Mucosa of stomach (tissue), 1 donor: ENCODE measurements around the gene SIPA1L3.

Experiments used
- H3K27me3 ChIP-seq: one replicate; pipeline ENCODE4 v1.7.0; 2013; ENCODE audit warnings: mild to moderate bottlenecking, low read length; ENCODE audit not compliant: control insufficient read depth, insufficient read depth
- H3K36me3 ChIP-seq: one replicate; pipeline ENCODE4 v1.7.0; 2013; ENCODE audit warnings: low read length; ENCODE audit not compliant: control insufficient read depth, insufficient read depth
- H3K4me1 ChIP-seq: one replicate; pipeline ENCODE4 v1.7.0; 2013; ENCODE audit warnings: mild to moderate bottlenecking, low read length; ENCODE audit not compliant: control insufficient read depth, insufficient read depth
- H3K4me3 ChIP-seq: one replicate; pipeline ENCODE4 v1.7.0; 2013; ENCODE audit warnings: low read length
- H3K9ac ChIP-seq: one replicate; pipeline ENCODE4 v1.7.0; 2013; ENCODE audit warnings: mild to moderate bottlenecking, low read length, moderate library complexity
- H3K9me3 ChIP-seq: one replicate; pipeline ENCODE4 v1.7.0; 2013; ENCODE audit warnings: mild to moderate bottlenecking, low read length, moderate library complexity; ENCODE audit not compliant: control insufficient read depth
- donor health status: Pancreatic carcinoma.

Gene SIPA1L3

DNA sequence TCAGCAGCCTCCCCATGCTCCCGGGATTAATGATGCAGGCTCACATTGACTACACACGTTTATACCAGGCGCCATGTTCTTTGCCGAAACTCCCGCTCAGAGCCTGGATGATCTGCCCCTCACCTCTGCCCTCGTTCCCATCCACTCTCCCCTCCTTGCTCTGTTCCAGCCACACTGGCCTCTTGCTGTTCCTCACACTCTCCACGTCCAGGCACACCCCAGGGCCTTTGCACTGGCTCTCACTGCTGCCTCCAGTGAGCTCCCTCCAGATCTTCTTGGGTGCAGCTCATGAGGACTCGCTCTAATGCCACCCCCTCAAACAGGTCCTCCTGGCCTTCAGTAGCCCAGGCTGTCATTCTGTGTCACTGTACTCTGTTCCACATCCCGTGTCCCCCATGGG, 277.8 kb downstream of the SIPA1L3 start:
- H3K4me1 ChIP-seq, result no peaks in the 10 kb centered on the region
- no peaks in the 10 kb centered on the region for H3K27me3 ChIP-seq
- H3K4me3 ChIP-seq, result no peak overlapping the region
- H3K36me3 ChIP-seq, result peaks cover 8% of the 10 kb centered on the region
- H3K9me3 ChIP-seq, result no peaks in the 10 kb centered on the region
- H3K9ac ChIP-seq, result no peak overlapping the region

DNA sequence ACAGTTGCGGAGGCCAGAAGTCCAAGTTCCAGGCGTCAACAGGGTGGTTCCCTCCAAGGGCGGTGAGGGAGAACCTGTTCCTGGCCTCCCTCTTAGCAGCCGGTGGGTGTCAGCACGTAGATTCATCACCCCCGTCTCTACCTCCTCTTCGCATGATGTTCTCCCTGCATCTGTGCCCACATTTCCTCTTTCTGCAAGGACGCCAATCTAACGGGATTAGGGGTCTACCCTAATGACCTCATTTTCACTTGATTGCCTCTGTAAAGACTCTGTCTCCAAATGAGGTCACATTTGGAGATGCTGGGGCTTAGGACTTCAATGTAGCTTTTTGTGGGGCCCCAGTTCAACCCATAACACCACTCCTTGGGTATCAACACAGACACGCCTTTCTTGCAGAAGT, 278.6 kb downstream of the SIPA1L3 start:
- peaks cover 8% of the 10 kb centered on the region for H3K36me3 ChIP-seq

DNA sequence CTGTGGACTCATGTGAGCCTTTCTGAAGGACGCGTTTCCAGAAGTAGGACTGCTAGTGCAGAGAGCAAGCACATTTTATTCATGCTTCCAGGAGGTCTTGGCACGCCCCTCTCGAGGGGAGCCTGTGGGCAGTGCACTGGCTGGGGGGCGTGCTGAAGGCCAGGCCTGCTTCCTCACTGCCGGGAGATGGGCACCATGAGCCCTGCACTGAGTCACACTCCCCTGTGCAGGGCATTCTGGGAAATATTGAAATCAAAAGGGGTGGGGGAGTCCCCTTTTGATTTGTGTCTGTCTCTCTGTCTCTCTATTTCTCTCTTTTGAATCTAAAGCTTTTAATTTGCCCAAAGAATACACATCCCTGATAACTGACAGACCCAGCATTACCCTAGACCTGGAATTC, 283.1 kb downstream of the SIPA1L3 start:
- H3K27me3 ChIP-seq, result no peaks in the 10 kb centered on the region
- H3K4me3 ChIP-seq, result no peak overlapping the region
- H3K9me3 ChIP-seq, result no peaks in the 10 kb centered on the region
- peaks cover 10% of the 10 kb centered on the region for H3K4me1 ChIP-seq
- H3K9ac ChIP-seq, result no peak overlapping the region
- peaks cover 9% of the 10 kb centered on the region for H3K36me3 ChIP-seq

More for the DNA sequence above, 278.6 kb downstream of the SIPA1L3 start:
- Histone ChIP-seq H3K9ac (no peak overlapping the region), H3K27me3 (no peaks in the 10 kb centered on the region), H3K4me1 (no peaks in the 10 kb centered on the region), H3K9me3 (no peaks in the 10 kb centered on the region), H3K4me3 (no peak overlapping the region)

DNA sequence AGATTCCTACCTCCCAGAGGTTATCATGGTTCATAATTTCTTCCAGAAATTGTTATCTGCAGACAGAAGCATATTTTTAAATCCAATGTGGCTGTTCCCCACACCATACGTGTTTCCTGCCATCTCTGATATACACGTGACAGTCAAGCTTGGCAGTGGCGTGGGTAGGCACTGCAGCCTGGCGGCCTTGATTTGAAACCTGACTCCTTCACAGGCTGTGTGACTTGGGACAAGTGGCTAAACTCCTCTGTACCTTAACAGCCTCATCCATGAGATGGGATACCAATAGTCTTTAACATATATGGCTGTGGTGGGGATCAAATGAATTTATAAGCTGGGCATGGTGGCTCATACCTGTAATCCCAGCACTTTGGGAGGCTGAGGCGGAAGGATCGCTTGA, 283.8 kb downstream of the SIPA1L3 start:
- H3K4me3 ChIP-seq, result no peak overlapping the region
- H3K27me3 ChIP-seq, result no peaks in the 10 kb centered on the region
- no peaks in the 10 kb centered on the region for H3K9me3 ChIP-seq
- peaks cover 10% of the 10 kb centered on the region for H3K4me1 ChIP-seq
- H3K9ac ChIP-seq, result no peak overlapping the region
- peaks cover 5% of the 10 kb centered on the region for H3K36me3 ChIP-seq

DNA sequence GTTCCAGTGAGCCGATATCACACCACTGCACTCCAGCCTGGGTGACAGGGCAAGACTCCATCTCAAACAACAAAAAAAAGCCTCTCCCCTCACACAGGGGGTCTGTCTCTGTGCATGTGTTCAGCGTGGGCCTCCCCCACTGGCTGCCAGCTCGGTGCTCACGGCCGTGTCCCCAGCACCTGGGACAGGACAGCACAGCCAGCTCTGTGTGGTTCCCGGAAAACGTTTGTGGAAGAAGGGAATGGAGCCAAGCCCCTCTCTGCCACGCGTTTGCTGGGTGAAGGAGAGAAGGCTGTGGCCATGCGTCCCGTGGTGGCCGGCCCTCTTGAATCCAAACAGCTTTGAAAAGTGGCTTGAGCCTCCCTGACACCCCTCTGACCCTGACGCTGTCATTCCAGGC, 284.7 kb downstream of the SIPA1L3 start:
- Histone ChIP-seq H3K4me1 (peaks cover 10% of the 10 kb centered on the region), H3K36me3 (peaks cover 3% of the 10 kb centered on the region), H3K9ac (no peak overlapping the region), H3K4me3 (no peak overlapping the region), H3K9me3 (no peaks in the 10 kb centered on the region), H3K27me3 (no peaks in the 10 kb centered on the region)

DNA sequence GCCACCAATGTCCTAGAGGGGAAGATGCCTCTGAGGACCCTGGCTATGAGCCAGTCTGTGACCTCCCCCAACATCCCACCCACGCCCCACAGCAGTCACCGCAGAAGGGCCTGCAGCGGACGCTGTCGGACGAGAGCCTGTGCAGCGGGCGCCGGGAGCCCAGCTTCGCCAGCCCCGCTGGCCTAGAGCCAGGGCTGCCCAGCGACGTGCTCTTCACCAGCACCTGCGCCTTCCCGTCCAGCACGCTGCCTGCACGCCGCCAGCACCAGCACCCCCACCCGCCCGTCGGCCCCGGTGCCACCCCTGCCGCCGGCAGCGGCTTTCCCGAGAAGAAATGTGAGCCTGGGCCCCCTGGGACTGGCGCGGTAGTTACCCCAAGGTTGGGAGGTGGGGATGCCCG, 286.4 kb downstream of the SIPA1L3 start:
- Histone ChIP-seq H3K36me3 (peaks cover 3% of the 10 kb centered on the region), H3K9me3 (no peaks in the 10 kb centered on the region), H3K4me1 (peaks cover 10% of the 10 kb centered on the region), H3K27me3 (no peaks in the 10 kb centered on the region), H3K9ac (no peak overlapping the region), H3K4me3 (no peak overlapping the region)

DNA sequence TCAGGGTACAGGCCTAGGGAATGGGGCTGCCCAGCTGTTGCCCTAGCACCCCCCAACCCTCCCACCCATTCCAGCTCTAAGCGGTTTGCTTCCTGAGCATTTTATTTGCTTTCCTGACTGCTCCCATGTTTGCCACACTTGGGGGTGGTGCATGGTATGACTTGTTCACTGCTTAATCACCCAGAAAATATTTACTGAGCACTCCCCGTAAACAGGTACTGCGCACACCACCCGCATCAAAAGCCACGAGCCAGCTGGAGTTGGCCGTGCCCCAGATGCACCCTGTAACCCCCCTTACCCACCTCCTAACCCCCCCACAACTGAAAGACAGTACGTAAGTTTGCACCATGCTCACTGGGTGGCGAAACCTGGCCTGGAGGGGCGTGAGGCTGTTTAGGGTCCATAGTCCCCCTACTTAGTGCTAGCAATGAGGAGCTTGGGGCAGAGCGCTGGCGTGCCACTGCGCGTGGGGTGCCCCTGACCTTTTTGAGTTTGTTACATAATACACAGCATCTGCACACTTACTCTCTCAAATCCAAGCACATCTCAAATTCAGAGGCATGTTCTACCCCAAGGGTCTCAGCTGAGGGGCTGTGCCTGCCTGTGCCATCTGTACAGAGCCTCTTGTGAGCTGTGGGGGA, 287.2 kb downstream of the SIPA1L3 start:
- Histone ChIP-seq H3K9ac (no peak overlapping the region), H3K4me3 (no peak overlapping the region), H3K9me3 (no peaks in the 10 kb centered on the region), H3K36me3 (peaks cover 3% of the 10 kb centered on the region), H3K4me1 (peaks cover 10% of the 10 kb centered on the region), H3K27me3 (no peaks in the 10 kb centered on the region)

DNA sequence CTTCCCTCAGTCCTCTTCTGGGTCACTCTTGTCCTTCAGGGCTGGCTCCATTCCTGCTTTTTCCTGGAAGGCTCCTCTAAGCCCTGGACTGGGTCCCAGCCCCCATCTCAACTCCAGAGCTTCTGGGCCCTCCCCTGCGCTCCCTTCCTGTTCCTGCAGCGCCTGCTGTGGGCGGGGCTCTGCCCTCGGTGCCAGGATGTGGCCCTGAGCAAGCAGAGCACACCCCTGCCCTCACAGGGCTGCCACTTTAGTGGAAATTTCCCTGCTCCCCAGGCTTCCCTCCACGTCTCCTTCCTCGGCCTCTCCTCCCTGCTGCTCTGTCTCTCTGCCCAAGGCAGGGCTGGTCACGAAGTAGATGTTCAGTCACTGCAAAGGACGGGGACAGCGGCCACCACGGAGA, 288.2 kb downstream of the SIPA1L3 start:
- H3K4me3 ChIP-seq, result no peak overlapping the region
- no peaks in the 10 kb centered on the region for H3K27me3 ChIP-seq
- no peak overlapping the region for H3K9ac ChIP-seq
- H3K4me1 ChIP-seq, result peaks cover 10% of the 10 kb centered on the region
- H3K9me3 ChIP-seq, result no peaks in the 10 kb centered on the region
- H3K36me3 ChIP-seq, result peaks cover 3% of the 10 kb centered on the region

DNA sequence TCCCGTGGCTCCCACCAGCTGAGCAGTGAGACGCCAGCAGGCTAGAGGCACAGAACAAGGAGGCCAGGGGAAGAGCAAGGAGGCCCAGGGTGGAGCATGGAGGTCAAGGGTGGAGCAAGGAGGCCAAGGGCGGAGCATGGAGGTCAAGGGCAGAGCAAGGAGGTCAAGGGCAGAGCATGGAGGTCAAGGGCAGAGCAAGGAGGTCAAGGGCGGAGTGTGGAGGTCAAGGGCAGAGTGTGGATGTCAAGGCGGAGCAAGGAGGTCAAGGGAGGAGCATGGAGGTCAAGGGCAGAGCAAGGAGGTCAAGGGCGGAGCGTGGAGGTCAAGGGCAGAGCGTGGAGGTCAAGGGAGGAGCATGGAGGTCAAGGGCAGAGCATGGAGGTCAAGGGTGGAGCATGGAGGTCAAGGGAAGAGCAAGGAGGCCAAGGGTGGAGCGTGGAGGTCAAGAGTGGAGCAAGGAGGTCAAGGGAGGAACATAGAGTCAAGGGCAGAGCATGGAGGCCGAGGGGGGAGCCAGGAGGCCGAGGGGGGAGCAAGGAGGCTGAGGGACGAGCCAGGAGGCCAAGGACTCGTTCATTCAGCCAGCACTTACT, 289.3 kb downstream of the SIPA1L3 start:
- no peaks in the 10 kb centered on the region for H3K27me3 ChIP-seq
- peaks cover 3% of the 10 kb centered on the region for H3K36me3 ChIP-seq
- no peak overlapping the region for H3K4me3 ChIP-seq
- H3K9ac ChIP-seq, result no peak overlapping the region
- H3K9me3 ChIP-seq, result no peaks in the 10 kb centered on the region
- peaks cover 10% of the 10 kb centered on the region for H3K4me1 ChIP-seq

DNA sequence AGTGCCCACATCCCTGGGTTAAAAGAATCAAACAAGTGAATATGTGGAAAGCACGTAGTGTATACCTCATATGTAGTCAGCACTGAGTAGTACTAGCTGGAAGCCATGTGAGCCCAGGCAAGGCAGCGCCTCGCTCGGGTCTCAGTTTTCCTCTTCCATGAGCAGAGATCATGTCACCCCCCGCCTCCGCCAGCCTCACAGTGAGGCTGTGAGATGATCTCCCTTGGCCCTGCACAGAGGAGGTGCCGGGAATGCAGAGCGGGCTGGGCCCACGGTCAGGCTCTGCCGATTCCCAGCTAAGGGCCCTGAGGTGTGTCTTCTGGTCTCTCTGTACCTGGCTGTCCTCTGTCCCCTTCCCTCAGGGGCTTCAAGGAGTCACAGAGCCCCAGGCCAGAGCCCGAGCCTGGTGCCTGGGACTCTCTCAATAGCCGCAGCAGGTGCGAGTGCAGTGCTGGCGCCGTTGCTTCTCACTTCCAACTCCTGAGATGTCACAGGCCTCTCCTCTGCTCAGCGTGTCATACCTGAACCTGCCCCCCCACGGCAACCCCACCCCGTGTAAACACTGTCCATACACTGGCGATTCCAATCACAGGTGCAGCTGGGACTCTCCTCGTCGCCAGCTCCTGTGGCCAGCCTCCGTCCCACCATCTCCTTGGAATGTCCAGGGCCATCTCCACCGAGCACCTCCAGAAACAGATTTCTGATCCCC, 290.1 kb downstream of the SIPA1L3 start:
- H3K9ac ChIP-seq, result no peak overlapping the region
- peaks cover 3% of the 10 kb centered on the region for H3K36me3 ChIP-seq
- H3K9me3 ChIP-seq, result no peaks in the 10 kb centered on the region
- H3K27me3 ChIP-seq, result no peaks in the 10 kb centered on the region
- H3K4me1 ChIP-seq, result peaks cover 10% of the 10 kb centered on the region
- H3K4me3 ChIP-seq, result no peak overlapping the region

DNA sequence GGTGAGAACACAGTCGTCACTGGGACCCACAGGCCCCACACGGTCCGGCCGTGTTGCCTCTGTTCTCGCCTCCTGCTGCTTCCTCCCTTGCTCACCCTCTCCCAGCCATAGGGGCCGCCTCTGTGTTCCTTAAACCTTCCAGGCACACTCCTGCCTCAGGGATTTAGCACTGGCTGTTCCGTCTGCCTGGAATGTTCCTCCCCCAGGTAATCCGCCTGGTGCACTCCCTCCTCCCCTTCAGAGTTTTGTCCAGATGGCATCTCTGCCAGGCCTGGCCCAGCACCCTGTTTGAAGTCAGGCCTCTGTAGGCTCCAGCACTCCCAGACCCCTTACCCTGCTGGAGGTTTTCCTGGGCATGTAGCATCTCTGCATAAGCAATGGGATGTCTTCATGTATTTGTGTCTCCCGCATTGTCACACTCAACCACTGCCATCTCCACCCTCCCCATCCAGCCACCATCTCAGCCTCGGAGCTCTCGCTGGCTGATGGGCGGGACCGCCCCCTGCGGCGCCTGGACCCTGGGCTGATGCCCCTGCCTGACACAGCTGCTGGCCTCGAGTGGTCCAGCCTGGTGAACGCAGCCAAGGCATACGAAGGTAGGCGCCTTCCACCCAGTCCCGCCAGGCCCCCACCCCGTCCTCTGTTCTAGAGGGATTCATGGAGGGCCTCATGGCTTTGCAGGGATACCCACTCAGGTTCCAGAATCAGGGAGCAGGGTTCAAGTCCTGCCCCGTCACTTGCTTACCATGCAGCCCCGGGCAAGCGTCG, 291.1 kb downstream of the SIPA1L3 start:
- Histone ChIP-seq H3K36me3 (peaks cover 3% of the 10 kb centered on the region), H3K27me3 (no peaks in the 10 kb centered on the region), H3K4me3 (no peak overlapping the region), H3K9me3 (no peaks in the 10 kb centered on the region), H3K9ac (no peak overlapping the region), H3K4me1 (peaks cover 10% of the 10 kb centered on the region)

DNA sequence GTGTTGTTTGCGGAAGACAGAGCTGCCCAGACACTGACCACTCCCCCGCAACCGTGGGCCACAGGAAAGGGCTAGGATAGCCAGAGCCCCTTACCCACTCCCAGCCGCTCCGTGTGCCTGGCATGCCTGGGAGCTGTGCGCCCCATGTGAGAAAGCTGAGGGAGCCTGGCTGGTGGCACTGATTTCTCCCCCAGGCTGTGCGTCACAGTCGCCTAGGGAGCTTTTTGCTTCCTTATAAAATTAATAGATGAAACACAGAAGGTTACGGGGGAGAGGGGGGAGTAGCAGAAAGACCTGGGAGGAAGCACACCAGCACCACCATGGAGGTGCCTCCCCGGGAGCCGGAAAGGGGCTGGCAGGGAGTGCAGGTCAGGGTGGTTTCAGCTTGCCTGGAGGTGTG, 292.3 kb downstream of the SIPA1L3 start:
- Histone ChIP-seq H3K36me3 (peaks cover 3% of the 10 kb centered on the region), H3K9me3 (no peaks in the 10 kb centered on the region), H3K9ac (no peak overlapping the region)

More for the DNA sequence above, 292.3 kb downstream of the SIPA1L3 start:
- Histone ChIP-seq H3K4me1 (peaks cover 9% of the 10 kb centered on the region), H3K27me3 (no peaks in the 10 kb centered on the region), H3K4me3 (no peak overlapping the region)
